ENCODE measurements around the gene LIMD2.

Gene LIMD2

DNA sequence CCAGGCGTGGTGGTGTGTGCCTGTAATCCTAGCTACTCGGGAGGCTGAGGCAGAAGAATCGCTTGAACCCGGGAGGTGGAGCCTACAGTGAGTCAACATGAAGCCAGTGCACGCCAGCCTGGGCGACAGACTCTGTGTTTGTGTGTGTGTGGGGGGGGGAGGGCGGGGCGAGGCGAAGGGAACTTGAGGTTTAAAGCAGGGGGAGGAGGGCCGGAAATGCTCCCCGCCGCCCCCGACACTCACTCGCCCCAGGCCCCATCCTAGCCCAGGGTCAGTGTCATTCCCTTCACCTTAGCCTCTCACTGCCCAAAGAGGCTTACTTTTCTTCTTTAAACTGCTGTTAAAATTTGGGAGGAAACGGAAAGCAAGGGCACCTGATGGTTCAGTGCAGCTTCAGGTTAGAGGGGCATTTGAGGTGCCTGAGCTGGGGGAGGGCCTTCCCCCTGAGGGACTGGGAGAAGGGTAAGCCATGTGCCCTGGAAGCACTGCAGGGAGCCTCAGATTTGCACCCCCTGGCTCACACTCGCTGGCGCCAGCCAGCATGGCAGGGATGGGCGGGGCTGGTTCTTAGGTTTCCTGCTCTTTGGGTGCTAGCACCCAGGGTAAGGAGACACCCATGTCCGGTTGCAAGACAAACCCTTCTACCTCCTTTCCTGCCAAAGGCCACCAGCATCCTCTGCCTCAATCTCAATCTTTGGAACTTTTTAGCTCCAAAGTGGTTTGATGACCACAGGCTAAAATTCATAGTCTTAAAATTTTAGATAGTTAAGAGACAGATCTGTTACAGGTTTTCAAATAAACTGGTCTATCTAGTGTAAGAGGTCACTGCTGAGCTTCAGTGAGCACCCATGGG is 2.2 kb upstream of the LIMD2 start:
- DNase-seq (ENCODE audit: low read depth in 2 of 2, low spot score in 1 of 2): no peak

DNA sequence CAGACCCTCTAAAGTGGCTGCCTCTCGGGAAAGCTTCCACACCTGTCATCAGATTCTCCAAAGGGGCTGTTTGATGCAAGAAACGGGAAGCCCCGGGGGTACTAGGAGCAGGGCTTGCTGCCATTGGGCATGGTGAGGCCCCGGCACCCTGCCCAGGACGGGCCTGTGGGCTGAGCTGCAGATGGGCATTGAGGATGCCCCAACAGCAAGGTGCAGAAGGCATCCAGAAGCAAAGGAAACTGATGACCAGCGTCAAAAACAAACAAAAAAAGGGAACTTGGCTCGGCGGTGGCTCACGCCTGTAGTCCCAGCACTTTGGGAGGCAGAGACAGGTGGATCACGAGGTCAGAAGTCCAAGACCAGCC is 1.5 kb upstream of the LIMD2 start:
- DNase-seq (ENCODE audit: low read depth in 2 of 2, low spot score in 1 of 2): no peak

DNA sequence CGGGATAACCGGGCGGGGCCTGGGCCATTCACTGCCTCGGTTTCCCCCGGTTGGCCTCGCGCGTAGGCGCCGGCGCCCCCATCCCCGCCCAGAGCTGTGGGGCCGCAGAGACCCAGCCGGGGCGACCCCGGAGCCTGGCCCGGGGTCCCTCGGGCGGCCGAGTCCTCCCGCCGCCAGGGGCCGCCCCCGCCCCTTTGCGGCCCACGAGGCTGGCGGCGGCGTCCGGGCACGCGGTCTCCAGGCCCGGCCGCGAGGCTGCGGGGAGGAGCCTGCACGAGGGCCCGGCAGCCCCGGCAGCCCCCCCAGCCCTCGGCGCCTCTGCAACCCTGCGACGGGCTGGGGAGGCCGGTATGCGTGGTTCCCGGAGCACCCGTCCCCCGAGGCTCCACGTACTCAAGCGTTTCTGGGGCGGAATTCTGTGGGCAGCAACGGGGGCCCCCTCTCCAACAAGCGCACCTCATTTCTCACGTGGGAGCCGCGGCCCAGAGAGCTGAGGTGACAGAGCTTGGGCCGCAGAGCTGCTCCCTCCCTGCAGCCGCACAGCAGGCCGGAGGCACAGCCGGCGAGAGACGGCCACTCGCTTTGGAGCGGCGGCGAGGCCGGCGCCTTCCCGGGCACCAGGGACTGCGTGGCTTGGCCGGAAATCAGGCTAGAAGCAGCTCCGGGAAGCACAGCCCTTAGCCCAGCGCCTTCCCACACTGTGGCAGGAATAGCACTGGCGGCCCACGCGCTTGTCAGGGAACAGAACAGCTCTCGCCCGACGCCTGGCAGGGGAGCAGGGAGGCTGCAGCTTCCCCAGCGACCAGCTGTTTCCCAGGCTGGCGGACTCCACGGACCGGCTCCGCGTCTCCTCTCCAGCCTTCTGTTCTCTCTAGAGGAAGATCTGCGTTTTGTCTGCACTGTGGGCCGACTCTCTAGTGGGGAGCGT is 867 bp upstream of the LIMD2 start:
- no peak for DNase-seq (ENCODE audit: low read depth in 2 of 2, low spot score in 1 of 2)

DNA sequence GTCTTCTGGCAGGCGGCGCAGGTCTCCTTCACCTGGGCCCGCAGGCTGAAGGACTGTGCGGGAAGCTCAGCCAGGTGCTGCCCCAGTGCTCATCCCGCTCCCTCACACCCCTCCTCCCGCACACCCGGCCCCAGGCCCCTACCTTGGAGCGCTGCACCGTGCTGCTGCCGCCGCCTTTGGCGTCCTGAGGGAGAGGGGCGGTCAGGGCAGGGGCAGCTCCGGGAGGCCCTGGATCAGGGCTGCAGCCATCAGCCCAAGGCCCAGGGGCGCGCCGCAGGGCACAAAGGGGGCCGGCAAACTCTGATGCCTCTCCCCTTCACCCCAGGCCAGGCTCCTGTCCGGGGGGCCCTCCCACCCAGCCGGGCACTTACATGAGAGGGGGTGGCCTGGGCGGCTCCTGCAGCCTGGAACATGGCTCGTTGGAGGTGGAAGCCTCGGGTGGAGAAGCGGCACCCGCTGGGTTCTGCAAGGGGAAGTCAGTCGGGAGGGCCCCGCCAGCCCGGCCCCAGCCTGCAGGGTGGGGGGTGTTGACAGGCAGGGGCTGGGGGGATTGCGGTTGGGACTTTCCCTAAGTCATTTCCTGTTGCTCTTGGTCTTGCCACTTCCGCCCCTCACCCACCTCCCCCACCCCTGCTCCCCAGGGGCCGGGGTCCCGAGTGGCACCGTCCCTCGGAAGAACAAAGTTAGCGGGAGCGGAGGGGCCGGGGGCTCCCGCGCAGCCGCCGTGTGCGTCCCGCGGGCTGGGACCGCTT is 863 bp downstream of the LIMD2 start:
- DNase-seq (ENCODE audit: low read depth in 2 of 2, low spot score in 1 of 2): peak; percentile 79 to 80

DNA sequence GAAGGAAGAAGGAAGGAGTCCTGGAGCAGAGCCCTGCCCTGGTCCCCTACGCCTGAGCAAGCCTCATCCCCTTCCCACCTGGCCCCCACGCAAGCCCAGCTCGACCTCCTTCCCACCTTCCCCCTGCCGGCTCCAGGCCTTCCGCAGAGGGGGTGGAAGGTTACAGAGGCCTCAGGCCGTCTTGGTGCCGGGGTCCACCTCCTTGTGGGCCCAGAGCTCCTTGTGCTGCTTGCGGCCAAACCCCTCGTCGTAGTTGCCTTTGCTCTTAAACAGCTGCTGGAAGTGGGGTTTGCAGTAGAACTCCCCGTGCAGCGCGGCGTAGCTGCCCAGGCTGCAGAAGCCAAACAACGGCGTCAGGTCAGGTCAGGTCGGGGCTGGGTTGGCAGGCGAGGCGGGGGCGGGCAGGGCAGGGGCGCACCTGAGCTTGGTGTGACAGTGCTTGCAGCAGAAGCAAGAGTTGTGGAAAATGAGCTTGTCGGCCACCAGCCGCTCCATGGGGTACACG is 1.5 kb downstream of the LIMD2 start:
- no peak for DNase-seq (ENCODE audit: low read depth in 2 of 2, low spot score in 1 of 2)

DNA sequence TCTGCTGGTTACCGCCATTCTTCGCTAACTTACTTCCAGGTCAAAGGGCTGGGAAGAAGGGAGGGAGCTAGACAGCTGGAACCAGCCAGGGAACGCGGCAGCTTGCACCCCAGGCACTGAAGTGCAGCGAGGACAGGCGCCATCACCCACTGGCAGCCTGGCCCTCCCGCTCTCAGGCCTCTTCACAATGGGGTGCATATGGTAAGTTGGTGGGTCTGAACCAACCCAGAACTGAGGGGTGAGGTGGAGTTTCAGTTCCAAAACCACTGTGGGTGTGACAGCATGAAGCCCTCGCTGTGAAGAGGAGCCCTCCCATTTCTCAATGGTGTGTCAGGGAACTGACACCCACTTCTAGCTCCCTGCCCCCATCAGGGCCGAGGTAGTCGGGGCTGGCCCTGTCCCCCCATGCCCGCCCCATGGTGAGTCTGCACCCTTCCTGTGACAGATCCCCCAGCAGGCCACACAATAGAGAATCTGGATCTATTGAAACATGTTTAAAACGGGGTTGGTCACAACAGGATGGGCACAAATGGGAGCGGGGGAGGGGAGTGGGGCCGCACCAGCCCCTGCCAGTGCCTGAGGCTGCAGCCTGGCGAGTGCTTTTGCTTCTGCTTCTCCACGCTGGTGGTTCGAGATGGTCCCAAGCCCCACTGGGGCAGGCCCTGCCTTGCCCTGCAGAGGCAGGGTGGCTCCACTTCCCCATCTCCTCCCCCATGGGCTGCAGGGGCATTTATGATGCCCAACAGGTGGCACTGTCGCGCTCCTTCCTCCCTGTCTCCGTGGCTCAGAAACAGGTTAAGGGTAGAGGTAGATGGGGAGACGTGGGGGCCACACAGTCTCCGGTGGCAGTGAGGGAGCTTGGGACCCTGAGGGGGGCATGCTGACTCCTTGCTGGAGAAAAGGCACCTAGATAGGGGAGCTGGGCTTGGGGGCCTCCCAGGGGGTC is 2.3 kb downstream of the LIMD2 start:
- DNase-seq (ENCODE audit: low read depth in 2 of 2, low spot score in 1 of 2): peak in 1 of 2 donors; percentile 69

DNA sequence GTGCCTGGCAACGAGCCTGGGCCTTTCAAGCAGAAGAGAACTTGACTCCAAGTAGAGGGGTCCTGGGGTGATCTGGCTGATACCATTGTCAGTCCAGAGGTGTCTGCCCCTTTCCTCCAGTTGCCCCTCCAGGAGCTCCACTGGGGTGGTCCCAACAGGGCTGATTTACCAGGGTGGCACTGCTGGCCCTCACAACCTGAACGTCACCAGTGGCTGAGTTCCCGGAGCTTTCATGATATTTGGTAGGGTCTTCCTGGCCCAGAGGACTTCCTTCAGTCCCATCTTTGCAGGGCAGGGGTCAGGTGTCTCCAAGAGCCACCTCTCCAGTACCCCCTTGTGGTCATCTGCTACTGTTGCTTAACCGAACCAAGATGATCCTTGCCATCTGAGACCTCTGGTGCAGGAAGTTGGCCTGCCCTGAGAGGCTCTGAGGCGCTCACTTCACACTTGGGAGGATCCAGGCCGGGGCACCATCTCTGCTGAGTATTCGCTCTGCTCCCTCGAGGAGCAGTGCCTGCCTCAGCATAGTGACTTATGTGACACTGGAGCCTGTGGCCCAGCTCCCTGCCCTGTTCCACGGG is 3.5 kb downstream of the LIMD2 start:
- DNase-seq (ENCODE audit: low read depth in 2 of 2, low spot score in 1 of 2): no peak

DNA sequence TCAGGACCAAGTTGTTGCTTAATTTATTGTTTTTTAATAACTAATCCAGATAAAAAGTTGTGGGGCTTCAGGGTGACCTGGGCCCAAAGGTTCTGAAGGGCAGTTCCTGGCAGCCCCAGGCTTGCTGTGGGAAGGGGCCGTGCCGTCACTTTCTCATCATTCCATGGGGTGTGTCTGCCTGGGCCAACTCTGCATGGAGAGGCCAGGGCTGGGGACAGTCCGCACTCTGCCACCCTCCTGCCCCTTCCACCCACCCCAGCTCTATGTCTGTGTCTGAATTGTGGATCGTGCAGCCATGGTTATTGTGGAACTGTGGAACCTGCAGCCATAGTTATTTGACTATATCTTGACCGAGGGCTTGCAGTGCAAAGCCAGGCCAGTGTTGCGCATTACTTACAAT is 4.0 kb downstream of the LIMD2 start:
- no peak for DNase-seq (ENCODE audit: low read depth in 2 of 2, low spot score in 1 of 2)

DNA sequence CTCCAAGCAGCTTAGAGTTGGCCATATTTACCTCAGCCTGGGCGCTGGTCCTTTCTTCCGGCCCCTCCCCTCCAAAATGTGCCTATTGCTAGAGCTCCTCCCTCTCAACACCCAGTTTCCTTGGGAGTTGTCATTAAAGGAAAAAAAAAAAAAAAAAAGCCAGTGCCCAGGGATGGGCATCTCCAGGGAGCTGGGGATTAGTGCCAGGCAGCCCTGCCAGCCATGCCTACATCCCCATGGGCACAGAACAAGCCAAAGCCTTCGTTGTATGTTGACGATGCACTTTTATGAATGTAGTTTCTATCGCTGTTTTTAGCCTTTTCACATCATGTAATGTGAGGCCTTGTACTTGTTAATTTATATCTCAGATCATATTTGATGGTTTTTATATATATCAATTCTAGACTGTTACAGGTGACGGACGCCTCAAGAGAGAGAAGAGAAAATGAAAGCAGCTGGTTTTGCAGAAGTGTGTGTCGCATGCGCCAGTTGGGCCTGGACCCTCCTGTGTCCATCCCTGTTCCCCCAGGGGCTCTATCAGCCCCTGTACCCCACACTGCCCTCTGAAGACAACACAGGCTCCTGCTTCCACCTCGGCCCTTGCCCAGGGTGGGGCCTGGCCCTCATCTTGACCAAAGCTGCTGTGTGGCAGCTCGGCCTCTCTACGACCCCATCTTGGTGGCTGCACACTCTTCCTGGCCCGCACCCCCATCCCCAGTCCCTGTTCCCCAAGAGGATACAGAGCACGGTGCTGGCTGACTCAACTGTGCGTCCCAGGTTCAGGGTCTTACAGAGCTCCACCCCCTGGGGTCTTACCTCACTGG is 4.8 kb downstream of the LIMD2 start:
- no peak for DNase-seq (ENCODE audit: low read depth in 2 of 2, low spot score in 1 of 2)

DNA sequence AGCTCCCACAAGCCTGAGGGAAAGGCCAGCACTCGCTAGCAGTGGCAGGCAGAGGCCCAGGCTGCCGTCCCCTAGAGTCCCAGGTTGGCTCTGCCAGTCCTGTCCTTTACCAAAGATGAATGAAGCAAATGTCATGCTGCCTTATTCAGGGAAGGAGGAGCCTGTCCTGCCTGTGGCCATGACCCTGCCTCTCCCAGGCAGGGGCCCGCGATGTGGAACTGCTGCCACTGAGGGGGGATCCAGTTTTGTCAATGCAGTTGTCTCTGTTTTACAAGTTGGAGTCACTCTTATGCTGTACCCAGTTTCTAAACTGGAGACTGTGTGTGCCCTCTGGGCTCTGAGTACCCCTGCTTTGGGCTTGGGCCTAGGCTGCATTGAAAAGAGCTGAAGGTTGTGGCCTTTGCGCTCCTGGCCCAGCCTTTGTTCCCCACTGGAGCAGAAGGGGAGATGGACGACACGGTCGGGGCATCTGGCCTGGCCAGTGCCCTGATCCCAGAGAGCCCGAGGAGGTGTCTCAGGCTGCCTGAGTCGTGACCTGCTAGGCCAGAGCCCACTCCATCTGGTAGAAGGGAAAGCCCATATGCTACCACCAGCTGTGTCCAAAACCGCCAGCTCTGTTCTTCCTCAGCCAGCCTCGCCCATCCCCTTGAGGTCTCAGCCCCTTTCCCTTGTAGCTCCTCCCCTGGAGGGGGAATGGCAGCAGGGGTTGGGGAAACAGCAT is 5.5 kb downstream of the LIMD2 start:
- DNase-seq (ENCODE audit: low read depth in 2 of 2, low spot score in 1 of 2): no peak

DNA sequence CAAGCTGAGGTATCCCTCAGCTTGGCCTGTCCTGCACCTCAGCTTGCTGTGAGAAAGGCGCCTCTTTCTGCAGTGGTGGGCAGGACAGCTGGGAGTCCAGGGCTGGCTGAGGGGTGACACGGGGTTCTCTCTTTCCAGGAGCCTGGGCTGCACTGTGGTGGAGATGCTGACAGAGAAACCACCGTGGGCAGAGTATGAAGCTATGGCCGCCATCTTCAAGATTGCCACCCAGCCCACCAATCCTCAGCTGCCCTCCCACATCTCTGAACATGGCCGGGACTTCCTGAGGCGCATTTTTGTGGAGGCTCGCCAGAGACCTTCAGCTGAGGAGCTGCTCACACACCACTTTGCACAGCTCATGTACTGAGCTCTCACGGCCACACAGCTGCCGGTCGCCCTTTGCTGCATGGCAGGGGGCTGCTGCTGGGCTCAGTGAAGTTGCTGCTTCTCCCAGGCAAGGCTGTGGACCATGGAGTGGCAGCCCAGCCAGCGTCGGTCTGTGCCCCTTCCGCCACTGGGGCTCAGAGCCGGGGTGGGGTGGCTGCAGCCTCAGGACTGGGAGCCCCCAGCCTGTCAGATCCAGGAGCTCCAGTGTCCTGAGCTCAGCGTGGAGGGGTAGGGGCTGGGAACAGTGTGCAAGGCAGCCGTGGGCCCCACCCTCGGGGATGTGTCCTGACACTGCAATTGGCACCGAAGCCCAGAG is 6.4 kb downstream of the LIMD2 start:
- DNase-seq (ENCODE audit: low read depth in 2 of 2, low spot score in 1 of 2): no peak

DNA sequence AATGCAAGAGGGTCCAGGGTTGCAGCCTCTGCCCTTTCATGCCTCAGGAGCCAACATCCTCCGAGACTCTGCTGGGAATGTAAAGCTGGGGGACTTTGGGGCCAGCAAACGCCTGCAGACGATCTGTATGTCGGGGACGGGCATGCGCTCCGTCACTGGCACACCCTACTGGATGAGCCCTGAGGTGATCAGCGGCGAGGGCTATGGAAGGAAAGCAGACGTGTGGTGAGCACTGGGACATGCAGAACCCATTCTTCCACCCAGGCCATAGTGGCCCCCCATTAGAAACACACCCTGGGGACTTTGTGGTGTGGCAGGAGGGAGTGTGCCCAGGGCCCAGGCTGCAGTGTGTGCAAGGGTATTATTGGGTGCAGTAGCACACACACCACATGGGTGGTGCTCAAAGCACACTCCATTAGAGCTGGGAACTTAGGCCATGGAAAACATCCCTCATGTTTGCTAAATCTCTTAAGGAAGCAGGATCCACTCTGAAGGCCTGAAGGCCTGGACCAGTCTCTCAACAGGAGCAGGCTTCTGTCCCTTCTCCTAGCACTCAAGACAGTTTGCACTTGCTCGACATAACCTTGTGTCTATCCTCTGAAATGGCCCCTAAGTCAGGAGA is 7.6 kb downstream of the LIMD2 start:
- no peak for DNase-seq (ENCODE audit: low read depth in 2 of 2, low spot score in 1 of 2)

DNA sequence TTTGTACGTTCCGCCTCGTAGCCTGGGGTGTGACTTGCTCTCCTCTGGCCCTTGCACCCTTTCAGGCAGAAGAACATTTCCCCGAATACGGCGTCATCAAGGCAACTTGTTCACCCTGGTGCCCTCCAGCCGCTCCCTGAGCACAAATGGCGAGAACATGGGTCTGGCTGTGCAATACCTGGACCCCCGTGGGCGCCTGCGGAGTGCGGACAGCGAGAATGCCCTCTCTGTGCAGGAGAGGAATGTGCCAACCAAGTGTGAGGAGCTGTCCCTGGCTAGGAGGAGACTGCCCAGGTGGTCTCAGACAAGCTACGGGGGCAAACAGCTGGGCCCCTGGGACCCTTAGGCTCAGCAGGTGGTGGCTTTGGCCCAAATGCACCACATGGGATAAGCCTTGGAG is 10.4 kb downstream of the LIMD2 start:
- no peak for DNase-seq (ENCODE audit: low read depth in 2 of 2, low spot score in 1 of 2)

DNA sequence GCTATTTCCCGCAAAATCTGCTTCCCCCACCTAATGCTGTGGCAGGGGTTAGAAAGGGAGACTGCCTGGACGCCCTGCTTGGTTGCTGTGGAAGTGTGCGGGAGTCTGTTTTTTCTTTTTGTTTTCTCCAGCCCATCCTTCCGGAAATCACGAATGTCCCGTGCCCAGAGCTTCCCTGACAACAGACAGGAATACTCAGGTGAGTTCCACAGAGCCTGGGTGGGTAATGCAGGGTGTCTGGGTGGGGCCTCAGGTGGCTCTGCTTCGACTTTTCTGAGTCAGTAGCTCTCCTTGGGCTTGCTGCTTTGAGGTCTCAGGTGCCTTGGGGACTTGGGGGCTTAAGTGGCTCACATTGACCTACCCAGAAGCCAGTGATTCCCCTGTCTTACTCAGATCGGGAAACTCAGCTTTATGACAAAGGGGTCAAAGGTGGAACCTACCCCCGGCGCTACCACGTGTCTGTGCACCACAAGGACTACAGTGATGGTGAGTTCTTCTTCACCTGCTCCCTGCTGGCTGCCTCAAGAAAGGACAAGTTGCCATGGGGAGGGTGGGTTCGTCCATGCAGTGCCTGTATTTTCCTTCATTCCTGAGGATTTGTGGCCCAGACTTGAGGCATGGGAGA is 11.4 kb downstream of the LIMD2 start:
- no peak for DNase-seq (ENCODE audit: low read depth in 2 of 2, low spot score in 1 of 2)

DNA sequence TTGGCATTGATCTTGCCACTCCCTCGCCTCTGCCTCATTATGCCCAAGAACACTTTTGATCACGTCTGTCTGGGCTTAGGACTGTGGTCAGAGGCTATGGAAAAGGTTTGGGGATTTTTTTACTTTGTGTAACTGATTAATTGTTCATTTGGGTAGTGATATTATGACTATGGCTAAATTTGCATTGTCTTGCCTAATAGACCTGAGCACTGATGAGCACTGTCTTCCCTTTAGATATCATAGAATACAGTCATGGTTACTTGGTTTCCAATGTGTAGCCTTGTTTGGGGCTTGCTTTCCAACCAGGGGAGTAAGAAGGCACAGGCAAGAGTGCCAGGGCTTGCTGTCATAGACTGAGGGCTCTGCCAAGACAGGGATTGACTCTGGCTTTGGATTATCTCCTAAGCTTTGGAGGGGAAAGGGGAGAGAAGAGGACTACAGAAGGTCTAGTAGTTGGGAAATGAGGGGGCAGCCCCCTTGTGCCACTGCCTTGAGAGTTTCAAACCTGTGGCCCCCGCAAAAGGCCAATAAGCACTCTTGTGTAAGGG is 13.7 kb downstream of the LIMD2 start:
- no peak for DNase-seq (ENCODE audit: low read depth in 2 of 2, low spot score in 1 of 2)

DNA sequence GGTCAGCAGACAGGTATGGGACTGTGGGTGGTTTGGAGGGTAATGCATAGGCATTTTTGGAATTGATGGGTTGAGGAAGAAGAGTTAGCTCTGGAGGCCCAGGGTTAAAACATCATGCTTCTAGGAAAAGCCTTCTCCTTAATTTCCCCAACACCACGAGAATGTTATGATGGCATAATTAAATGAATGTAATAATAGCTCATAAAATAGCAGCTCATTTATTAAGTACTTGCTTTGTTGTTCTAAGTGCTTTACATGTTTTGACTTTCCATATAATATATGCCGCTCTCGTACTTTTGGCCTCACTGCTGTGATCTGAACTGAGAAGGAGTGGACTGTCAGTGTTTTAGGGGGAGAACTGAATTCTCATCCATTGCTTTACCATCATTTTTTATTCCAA is 14.3 kb downstream of the LIMD2 start:
- DNase-seq (ENCODE audit: low read depth in 2 of 2, low spot score in 1 of 2): no peak

DNA sequence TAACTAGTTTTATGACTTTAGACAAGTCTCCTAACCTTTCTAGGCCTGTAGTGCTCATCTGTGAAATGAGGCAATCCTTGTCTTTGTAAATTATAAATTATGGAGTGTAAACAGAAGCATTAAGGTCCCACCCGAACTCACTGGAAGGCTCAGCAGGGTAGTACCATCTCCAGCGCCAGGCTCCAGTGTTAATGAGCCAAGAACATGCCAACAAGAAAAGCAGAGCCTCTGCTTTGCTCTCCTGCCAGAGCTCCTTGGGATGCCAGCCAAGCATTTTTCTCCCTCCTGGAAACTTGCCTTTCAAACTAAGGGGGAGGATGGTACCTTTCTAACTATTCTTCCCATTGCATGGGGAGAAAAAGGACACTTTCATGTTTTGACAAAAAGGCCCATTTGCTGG is 14.9 kb downstream of the LIMD2 start:
- no peak for DNase-seq (ENCODE audit: low read depth in 2 of 2, low spot score in 1 of 2)

Measured in stimulated activated CD8-positive, alpha-beta memory T cell treated with anti-CD3 and anti-CD28 coated beads, Interleukin-4, amount 100 ng/mL, for 1 hour (primary cell).